Measurements from ENCODE around the gene EPS8L3.

Gene EPS8L3

GRCh38 chr1:109783436-109783835 is 19.7 kb upstream of the EPS8L3 start:
- Histone ChIP-seq H3K27me3 (ENCODE audit: control insufficient read depth, insufficient read depth, low read length) (no peaks in the 10 kb centered on the region), H3K4me1 (ENCODE audit: control insufficient read depth, insufficient read depth, low read length) (peaks cover 48% of the 10 kb centered on the region), H3K9ac (ENCODE audit: low read length) (peak overlapping the region; percentile 54), H3K9me3 (ENCODE audit: control insufficient read depth, low read length) (no peaks in the 10 kb centered on the region), H3K4me3 (ENCODE audit: low read length) (no peak overlapping the region), H3K36me3 (ENCODE audit: control insufficient read depth, insufficient read depth, low read length) (no peaks in the 10 kb centered on the region)

- Histone ChIP-seq H3K4me1 (ENCODE audit: control insufficient read depth, insufficient read depth, low read length) (peaks cover 44% of the 10 kb centered on the region), H3K9me3 (ENCODE audit: control insufficient read depth, low read length) (no peaks in the 10 kb centered on the region), H3K9ac (ENCODE audit: low read length) (peak overlapping the region; percentile 54), H3K36me3 (ENCODE audit: control insufficient read depth, insufficient read depth, low read length) (no peaks in the 10 kb centered on the region), H3K4me3 (ENCODE audit: low read length) (no peak overlapping the region), H3K27me3 (ENCODE audit: control insufficient read depth, insufficient read depth, low read length) (no peaks in the 10 kb centered on the region)
Observed at GRCh38 chr1:109782927-109783326, 19.2 kb upstream of the EPS8L3 start.

- H3K4me3 ChIP-seq (ENCODE audit: low read length): no peak overlapping the region
- H3K9ac ChIP-seq (ENCODE audit: low read length): peak overlapping the region; percentile 54
- no peaks in the 10 kb centered on the region for H3K36me3 ChIP-seq (ENCODE audit: control insufficient read depth, insufficient read depth, low read length)
- peaks cover 44% of the 10 kb centered on the region for H3K4me1 ChIP-seq (ENCODE audit: control insufficient read depth, insufficient read depth, low read length)
- no peaks in the 10 kb centered on the region for H3K27me3 ChIP-seq (ENCODE audit: control insufficient read depth, insufficient read depth, low read length)
- no peaks in the 10 kb centered on the region for H3K9me3 ChIP-seq (ENCODE audit: control insufficient read depth, low read length)
Observed at GRCh38 chr1:109782514-109782913, 18.8 kb upstream of the EPS8L3 start.

GRCh38 chr1:109781806-109782205 is 18.1 kb upstream of the EPS8L3 start:
- Histone ChIP-seq H3K4me3 (ENCODE audit: low read length) (no peak overlapping the region), H3K27me3 (ENCODE audit: control insufficient read depth, insufficient read depth, low read length) (no peaks in the 10 kb centered on the region)

GRCh38 chr1:109780982-109781381 is 17.3 kb upstream of the EPS8L3 start:
- H3K4me3 ChIP-seq (ENCODE audit: low read length): no peak overlapping the region
- no peaks in the 10 kb centered on the region for H3K9me3 ChIP-seq (ENCODE audit: control insufficient read depth, low read length)
- H3K36me3 ChIP-seq (ENCODE audit: control insufficient read depth, insufficient read depth, low read length): no peaks in the 10 kb centered on the region
- no peaks in the 10 kb centered on the region for H3K27me3 ChIP-seq (ENCODE audit: control insufficient read depth, insufficient read depth, low read length)
- H3K4me1 ChIP-seq (ENCODE audit: control insufficient read depth, insufficient read depth, low read length): peaks cover 39% of the 10 kb centered on the region
- H3K9ac ChIP-seq (ENCODE audit: low read length): no peak overlapping the region

More at GRCh38 chr1:109781806-109782205, 18.1 kb upstream of the EPS8L3 start:
- no peaks in the 10 kb centered on the region for H3K36me3 ChIP-seq (ENCODE audit: control insufficient read depth, insufficient read depth, low read length)
- no peaks in the 10 kb centered on the region for H3K9me3 ChIP-seq (ENCODE audit: control insufficient read depth, low read length)
- H3K9ac ChIP-seq (ENCODE audit: low read length): no peak overlapping the region
- H3K4me1 ChIP-seq (ENCODE audit: control insufficient read depth, insufficient read depth, low read length): peaks cover 44% of the 10 kb centered on the region

GRCh38 chr1:109777980-109778625 is 14.4 kb upstream of the EPS8L3 start:
- peak overlapping the region; percentile 48 for H3K9ac ChIP-seq (ENCODE audit: low read length)
- H3K4me3 ChIP-seq (ENCODE audit: low read length): no peak overlapping the region
- H3K36me3 ChIP-seq (ENCODE audit: control insufficient read depth, insufficient read depth, low read length): no peaks in the 10 kb centered on the region
- H3K27me3 ChIP-seq (ENCODE audit: control insufficient read depth, insufficient read depth, low read length): no peaks in the 10 kb centered on the region
- no peaks in the 10 kb centered on the region for H3K9me3 ChIP-seq (ENCODE audit: control insufficient read depth, low read length)
- H3K4me1 ChIP-seq (ENCODE audit: control insufficient read depth, insufficient read depth, low read length): peaks cover 27% of the 10 kb centered on the region

GRCh38 chr1:109777436-109777835 is 13.7 kb upstream of the EPS8L3 start:
- Histone ChIP-seq H3K4me3 (ENCODE audit: low read length) (no peak overlapping the region), H3K9ac (ENCODE audit: low read length) (peak overlapping the region; percentile 48), H3K4me1 (ENCODE audit: control insufficient read depth, insufficient read depth, low read length) (peaks cover 21% of the 10 kb centered on the region), H3K27me3 (ENCODE audit: control insufficient read depth, insufficient read depth, low read length) (no peaks in the 10 kb centered on the region), H3K36me3 (ENCODE audit: control insufficient read depth, insufficient read depth, low read length) (no peaks in the 10 kb centered on the region), H3K9me3 (ENCODE audit: control insufficient read depth, low read length) (no peaks in the 10 kb centered on the region)

GRCh38 chr1:109776911-109777310 is 13.2 kb upstream of the EPS8L3 start:
- Histone ChIP-seq H3K27me3 (ENCODE audit: control insufficient read depth, insufficient read depth, low read length) (no peaks in the 10 kb centered on the region), H3K36me3 (ENCODE audit: control insufficient read depth, insufficient read depth, low read length) (no peaks in the 10 kb centered on the region), H3K4me1 (ENCODE audit: control insufficient read depth, insufficient read depth, low read length) (peaks cover 21% of the 10 kb centered on the region), H3K9ac (ENCODE audit: low read length) (peak overlapping the region; percentile 48), H3K9me3 (ENCODE audit: control insufficient read depth, low read length) (no peaks in the 10 kb centered on the region), H3K4me3 (ENCODE audit: low read length) (no peak overlapping the region)

- Histone ChIP-seq H3K4me3 (ENCODE audit: low read length) (no peak overlapping the region), H3K9me3 (ENCODE audit: control insufficient read depth, low read length) (no peaks in the 10 kb centered on the region), H3K4me1 (ENCODE audit: control insufficient read depth, insufficient read depth, low read length) (peaks cover 21% of the 10 kb centered on the region), H3K9ac (ENCODE audit: low read length) (no peak overlapping the region), H3K27me3 (ENCODE audit: control insufficient read depth, insufficient read depth, low read length) (no peaks in the 10 kb centered on the region), H3K36me3 (ENCODE audit: control insufficient read depth, insufficient read depth, low read length) (no peaks in the 10 kb centered on the region)
Observed at GRCh38 chr1:109776206-109776835, 12.6 kb upstream of the EPS8L3 start.

GRCh38 chr1:109775398-109775797 is 11.7 kb upstream of the EPS8L3 start:
- Histone ChIP-seq H3K9ac (ENCODE audit: low read length) (no peak overlapping the region), H3K4me3 (ENCODE audit: low read length) (no peak overlapping the region), H3K36me3 (ENCODE audit: control insufficient read depth, insufficient read depth, low read length) (no peaks in the 10 kb centered on the region), H3K27me3 (ENCODE audit: control insufficient read depth, insufficient read depth, low read length) (no peaks in the 10 kb centered on the region), H3K4me1 (ENCODE audit: control insufficient read depth, insufficient read depth, low read length) (peaks cover 21% of the 10 kb centered on the region), H3K9me3 (ENCODE audit: control insufficient read depth, low read length) (no peaks in the 10 kb centered on the region)

GRCh38 chr1:109773900-109774485 is 10.3 kb upstream of the EPS8L3 start:
- H3K9ac ChIP-seq (ENCODE audit: low read length): no peak overlapping the region
- H3K27me3 ChIP-seq (ENCODE audit: control insufficient read depth, insufficient read depth, low read length): no peaks in the 10 kb centered on the region
- peaks cover 21% of the 10 kb centered on the region for H3K4me1 ChIP-seq (ENCODE audit: control insufficient read depth, insufficient read depth, low read length)
- no peaks in the 10 kb centered on the region for H3K9me3 ChIP-seq (ENCODE audit: control insufficient read depth, low read length)
- no peaks in the 10 kb centered on the region for H3K36me3 ChIP-seq (ENCODE audit: control insufficient read depth, insufficient read depth, low read length)
- no peak overlapping the region for H3K4me3 ChIP-seq (ENCODE audit: low read length)

GRCh38 chr1:109773203-109773899 is 9.6 kb upstream of the EPS8L3 start:
- Histone ChIP-seq H3K4me1 (ENCODE audit: control insufficient read depth, insufficient read depth, low read length) (peaks cover 21% of the 10 kb centered on the region), H3K9me3 (ENCODE audit: control insufficient read depth, low read length) (no peaks in the 10 kb centered on the region), H3K36me3 (ENCODE audit: control insufficient read depth, insufficient read depth, low read length) (no peaks in the 10 kb centered on the region), H3K4me3 (ENCODE audit: low read length) (no peak overlapping the region), H3K9ac (ENCODE audit: low read length) (no peak overlapping the region), H3K27me3 (ENCODE audit: control insufficient read depth, insufficient read depth, low read length) (no peaks in the 10 kb centered on the region)
